Loucy (cell line): ENCODE measurements around the gene COX4I2.
"Not testable (repeated sequence)": the region's sequence is repeated elsewhere in the genome, so short reads cannot be mapped to it uniquely, and the experiment has no call there.

Experiments
- H2AFZ ChIP-seq: fragments of 200-600 bp; sonication (generic); 2 replicates; pipeline ENCODE4 v1.6.0; 2016; ENCODE audit warnings: antibody characterized with exemption, mild to moderate bottlenecking, low read length, moderate library complexity
- H3F3A ChIP-seq: fragments of 200-600 bp; 2 replicates; pipeline ENCODE4 v1.6.0; 2016; ENCODE audit warnings: antibody characterized with exemption, low read depth, mild to moderate bottlenecking
- H3K27me3 ChIP-seq: fragments of 200-600 bp; sonication (generic); 2 replicates; pipeline ENCODE4 v1.6.1; 2014; ENCODE audit warnings: low read length, mild to moderate bottlenecking; ENCODE audit not compliant: insufficient read depth, poor library complexity, severe bottlenecking
- H3K36me3 ChIP-seq: fragments of 200-600 bp; sonication (generic); 2 replicates; pipeline ENCODE4 v1.6.1; 2016; ENCODE audit warnings: low read length; ENCODE audit not compliant: insufficient read depth
- H3K4me1 ChIP-seq: fragments of 200-600 bp; sonication (generic); 2 replicates; pipeline ENCODE4 v1.5.1; 2014; ENCODE audit warnings: low read length, mild to moderate bottlenecking; ENCODE audit not compliant: insufficient read depth, poor library complexity, severe bottlenecking
- H3K4me2 ChIP-seq: fragments of 200-600 bp; sonication (generic); 2 replicates; pipeline ENCODE4 v1.6.0; 2014; ENCODE audit warnings: antibody characterized with exemption, low read length, low read depth, mild to moderate bottlenecking; ENCODE audit not compliant: poor library complexity, severe bottlenecking
- H3K4me3 ChIP-seq: fragments of 200-600 bp; sonication (generic); 2 replicates; pipeline ENCODE4 v1.5.1; 2014; ENCODE audit warnings: low read length, mild to moderate bottlenecking, mixed read lengths; ENCODE audit not compliant: poor library complexity, severe bottlenecking
- H3K79me2 ChIP-seq: fragments of 200-600 bp; sonication (generic); 2 replicates; pipeline ENCODE4 v1.6.1; 2014; ENCODE audit warnings: low read length; ENCODE audit not compliant: insufficient read depth
- H3K9ac ChIP-seq: fragments of 200-600 bp; sonication (generic); 2 replicates; pipeline ENCODE4 v1.6.0; 2014; ENCODE audit warnings: mild to moderate bottlenecking, low read depth, low read length, moderate library complexity; ENCODE audit not compliant: poor library complexity, severe bottlenecking
- H3K9me2 ChIP-seq: fragments of 200-600 bp; sonication (generic); replicated peaks from 2 replicates; pipeline ENCODE4 v1.6.1; 2016; ENCODE audit warnings: low read depth, low read length, mixed read lengths
- H3K9me3 ChIP-seq: fragments of 200-600 bp; sonication (generic); 2 replicates; pipeline ENCODE4 v1.6.1; 2014; ENCODE audit warnings: mild to moderate bottlenecking, antibody characterized with exemption, low read length, low read depth; ENCODE audit not compliant: insufficient read depth
- H4K20me1 ChIP-seq: fragments of 200-600 bp; sonication (generic); 2 replicates; pipeline ENCODE4 v1.6.0; 2014; ENCODE audit warnings: antibody characterized with exemption, low read length, mild to moderate bottlenecking; ENCODE audit not compliant: insufficient read depth, poor library complexity, severe bottlenecking
- EZH2phosphoT487 ChIP-seq: fragments of 200-600 bp; IDR thresholded peaks from 2 replicates; pipeline ENCODE4 v1.6.1; 2018; ENCODE audit warnings: antibody characterized with exemption, mild to moderate bottlenecking, moderate library complexity, borderline replicate concordance
- TF ChIP-seq, protein P1 (sequence below): fragments of 200-600 bp; sonication (generic); conservative IDR thresholded peaks from 2 replicates; pipeline ENCODE4 v1.5.1; 2014; ENCODE audit warnings: mild to moderate bottlenecking, antibody characterized with exemption, low read length

The COX4I2 gene

DNA sequence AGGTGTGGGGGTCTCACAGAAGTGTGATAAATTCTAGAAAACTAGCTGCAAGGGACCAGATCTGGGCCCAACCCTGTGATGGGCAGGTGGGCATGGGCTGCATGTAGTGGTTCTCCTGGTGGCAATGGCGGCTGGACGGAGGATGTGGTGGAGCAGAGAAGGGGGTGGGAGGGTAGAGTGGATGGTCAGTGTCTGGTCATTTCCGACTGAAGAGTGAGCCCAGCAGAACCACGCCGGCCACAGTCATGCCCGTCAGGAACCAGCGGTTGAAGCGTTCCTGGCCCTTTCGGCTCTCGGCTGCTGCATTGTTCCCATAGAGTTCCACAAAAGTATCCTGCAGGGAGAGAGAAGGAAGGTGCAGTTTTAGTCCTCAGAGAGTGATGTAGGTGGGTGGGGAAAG lies 28.0 kb downstream of the COX4I2 start:
- Histone ChIP-seq H3K9ac (no peak overlapping the region), H3K4me2 (no peak overlapping the region)

DNA sequence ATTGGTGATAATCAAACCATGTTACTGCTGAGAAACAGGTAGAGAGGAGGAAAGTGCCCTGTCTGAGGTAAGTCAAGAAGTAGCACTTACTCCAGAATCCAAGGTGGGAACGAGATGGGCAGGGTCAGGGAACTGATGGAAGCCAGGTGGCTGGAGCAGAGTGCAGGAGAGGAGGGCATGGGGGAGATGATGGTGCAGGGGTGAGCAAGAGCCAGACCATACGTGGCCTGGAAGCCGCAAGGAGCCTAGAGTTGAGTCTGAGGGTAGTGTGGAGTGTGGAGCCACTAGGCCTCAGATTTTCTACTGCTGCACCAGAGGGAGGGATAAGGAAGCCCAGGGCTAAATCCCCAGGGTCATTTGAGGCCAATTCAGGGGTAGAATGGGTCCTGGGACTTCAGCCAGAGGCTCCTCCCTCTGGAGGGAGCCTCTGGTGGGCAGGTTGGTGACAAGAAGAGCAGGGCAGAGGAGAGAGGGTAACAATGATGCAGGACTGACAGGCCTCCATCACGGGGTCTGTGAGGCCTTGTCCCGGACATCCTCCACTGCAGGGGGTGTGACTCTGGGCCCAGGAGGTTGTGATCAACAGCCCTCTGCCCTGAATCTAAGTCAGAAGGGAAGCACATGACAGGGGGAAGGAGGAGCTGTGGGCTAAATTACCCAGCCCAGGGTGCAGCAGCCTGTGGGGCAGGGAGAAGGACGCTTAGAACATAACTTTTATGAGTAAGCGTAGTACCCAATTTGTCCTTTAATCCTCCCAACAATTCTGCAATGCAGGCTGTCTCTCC lies 28.7 kb downstream of the COX4I2 start:
- peak overlapping the region; percentile 40 for H3K9ac ChIP-seq
- H3K27me3 ChIP-seq = no peaks in the 10 kb centered on the region
- H3K4me3 ChIP-seq = no peak overlapping the region
- H4K20me1 ChIP-seq = no peaks in the 10 kb centered on the region
- H2AFZ ChIP-seq = no peak overlapping the region
- no peaks in the 10 kb centered on the region for H3K9me2 ChIP-seq
- peaks cover 48% of the 10 kb centered on the region; the same call in 1 of the 2 replicates for H3K36me3 ChIP-seq
- H3K4me1 ChIP-seq = peaks cover 29% of the 10 kb centered on the region
- peak overlapping the region; percentile 34 for H3K4me2 ChIP-seq
- TF ChIP-seq EZH2phosphoT487 = no peak
- TF ChIP-seq, protein P1, sequence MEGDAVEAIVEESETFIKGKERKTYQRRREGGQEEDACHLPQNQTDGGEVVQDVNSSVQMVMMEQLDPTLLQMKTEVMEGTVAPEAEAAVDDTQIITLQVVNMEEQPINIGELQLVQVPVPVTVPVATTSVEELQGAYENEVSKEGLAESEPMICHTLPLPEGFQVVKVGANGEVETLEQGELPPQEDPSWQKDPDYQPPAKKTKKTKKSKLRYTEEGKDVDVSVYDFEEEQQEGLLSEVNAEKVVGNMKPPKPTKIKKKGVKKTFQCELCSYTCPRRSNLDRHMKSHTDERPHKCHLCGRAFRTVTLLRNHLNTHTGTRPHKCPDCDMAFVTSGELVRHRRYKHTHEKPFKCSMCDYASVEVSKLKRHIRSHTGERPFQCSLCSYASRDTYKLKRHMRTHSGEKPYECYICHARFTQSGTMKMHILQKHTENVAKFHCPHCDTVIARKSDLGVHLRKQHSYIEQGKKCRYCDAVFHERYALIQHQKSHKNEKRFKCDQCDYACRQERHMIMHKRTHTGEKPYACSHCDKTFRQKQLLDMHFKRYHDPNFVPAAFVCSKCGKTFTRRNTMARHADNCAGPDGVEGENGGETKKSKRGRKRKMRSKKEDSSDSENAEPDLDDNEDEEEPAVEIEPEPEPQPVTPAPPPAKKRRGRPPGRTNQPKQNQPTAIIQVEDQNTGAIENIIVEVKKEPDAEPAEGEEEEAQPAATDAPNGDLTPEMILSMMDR = no peak
- H3K9me3 ChIP-seq = no peaks in the 10 kb centered on the region
- no peaks in the 10 kb centered on the region for H3F3A ChIP-seq
- H3K79me2 ChIP-seq = peaks cover 45% of the 10 kb centered on the region

More for the DNA sequence above, 28.0 kb downstream of the COX4I2 start:
- Histone ChIP-seq H3K9me3 (no peaks in the 10 kb centered on the region), H3K36me3 (peaks cover 47% of the 10 kb centered on the region; the same call in 1 of the 2 replicates), H3K27me3 (no peaks in the 10 kb centered on the region), H3F3A (no peaks in the 10 kb centered on the region), H2AFZ (no peak overlapping the region), H3K4me3 (no peak overlapping the region), H4K20me1 (no peaks in the 10 kb centered on the region), H3K9me2 (no peaks in the 10 kb centered on the region), H3K79me2 (peaks cover 38% of the 10 kb centered on the region), H3K4me1 (peaks cover 29% of the 10 kb centered on the region)
- TF ChIP-seq EZH2phosphoT487 = no peak
- TF ChIP-seq, protein P1 = no peak

DNA sequence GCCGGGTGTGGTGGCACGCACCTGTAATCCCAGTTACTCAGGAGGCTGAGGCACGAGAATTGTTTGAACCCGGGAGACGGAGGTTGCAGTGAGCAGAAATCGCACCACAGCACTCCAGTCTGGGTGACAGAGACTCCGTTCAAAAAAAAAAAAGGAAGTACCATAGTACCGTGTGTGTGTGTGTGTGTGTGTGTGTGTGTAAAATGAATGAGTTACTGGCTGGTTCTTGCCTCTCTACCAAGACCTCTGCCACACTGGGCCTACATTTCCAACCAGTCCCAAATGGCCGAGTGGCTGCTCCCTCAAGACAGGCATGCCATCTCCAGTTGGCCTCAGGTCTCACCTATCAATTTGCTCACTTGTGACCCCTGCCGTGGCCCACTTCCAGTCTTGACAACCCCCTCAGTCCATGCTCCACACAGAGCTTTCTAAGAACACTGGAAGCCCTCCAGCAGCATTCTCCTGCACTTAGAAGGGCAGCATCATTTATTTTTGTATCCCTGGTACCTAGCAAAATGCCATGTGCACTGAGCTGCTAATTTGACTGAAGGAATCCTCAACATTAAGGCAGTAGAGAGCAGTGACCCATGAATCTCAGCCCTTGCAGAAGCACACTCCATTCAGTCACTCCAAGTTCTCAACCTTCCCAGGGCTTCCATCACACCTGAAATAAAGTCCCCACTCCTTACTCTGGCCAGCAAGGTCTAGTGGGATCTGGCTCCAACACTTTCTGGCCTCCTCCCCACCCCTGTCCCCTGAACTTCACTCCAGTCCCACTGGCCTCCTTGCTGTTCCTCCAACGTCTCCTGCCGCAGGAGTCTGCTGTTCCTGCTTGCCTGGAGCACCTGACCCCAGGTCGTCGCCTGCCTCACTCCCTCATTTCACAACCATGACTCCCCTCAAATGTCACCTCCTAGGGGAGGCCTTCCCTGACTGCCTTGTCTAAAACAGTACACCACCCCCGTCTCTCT lies 29.9 kb downstream of the COX4I2 start:
- TF ChIP-seq, protein P1 = no peak
- TF ChIP-seq EZH2phosphoT487 = no peak
- Histone ChIP-seq H3K4me3 (no peak overlapping the region), H2AFZ (no peak overlapping the region), H3K9me2 (no peaks in the 10 kb centered on the region), H4K20me1 (no peaks in the 10 kb centered on the region), H3K27me3 (no peaks in the 10 kb centered on the region), H3K9ac (peak overlapping the region; percentile 40), H3K9me3 (no peaks in the 10 kb centered on the region), H3K36me3 (peaks cover 50% of the 10 kb centered on the region; the same call in 1 of the 2 replicates), H3K4me1 (peaks cover 23% of the 10 kb centered on the region), H3K4me2 (peak overlapping the region; percentile 34), H3K79me2 (peaks cover 54% of the 10 kb centered on the region), H3F3A (no peaks in the 10 kb centered on the region)

- Histone ChIP-seq H3K4me1 (peaks cover 37% of the 10 kb centered on the region), H3K79me2 (peaks cover 64% of the 10 kb centered on the region), H3K36me3 (peaks cover 45% of the 10 kb centered on the region; the same call in 1 of the 2 replicates)
- H3K4me3 ChIP-seq, H2AFZ ChIP-seq, H3K27me3 ChIP-seq, H3K9me2 ChIP-seq, H3F3A ChIP-seq, H3K9ac ChIP-seq, H3K4me2 ChIP-seq, H3K9me3 ChIP-seq, H4K20me1 ChIP-seq: not testable (repeated sequence)
Observed at GRCh38 chr20:31668944-31669343, 31.2 kb downstream of the COX4I2 start.
